ENCODE results near the gene CDKAL1. TPM values are rescaled to one million over a fixed set of nuclear protein-coding genes. Genes with fewer than 3 reads are reported as not detected.
A peak's percentile ranks its signal among the peaks of the same experiment; 100 is the strongest.

The CDKAL1 gene
- total RNA-seq, 1 donor, result 12.1 TPM

DNA sequence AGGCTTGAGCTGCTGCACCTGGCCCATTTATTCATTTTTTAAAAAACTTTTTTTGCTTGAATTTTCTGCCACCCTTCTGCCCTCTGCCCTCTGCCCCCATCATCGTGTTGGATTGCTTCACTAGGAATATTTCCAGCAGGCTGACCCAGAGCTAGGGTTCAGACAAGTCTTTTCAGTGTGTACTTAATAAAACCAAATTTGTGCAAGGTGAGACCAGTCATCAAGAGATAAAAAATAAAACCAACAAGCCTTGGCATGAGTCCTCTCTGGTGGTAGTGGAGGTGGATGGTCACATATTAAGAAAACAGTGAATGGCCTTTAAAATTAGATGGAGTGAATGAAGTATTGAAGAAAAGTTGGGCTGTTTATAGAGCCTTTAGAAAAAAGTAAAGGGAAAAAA lies 239.6 kb downstream of the CDKAL1 start:
- no peak for DNase-seq (ENCODE audit: low read depth in 2 of 3, low spot score in 2 of 3)

DNA sequence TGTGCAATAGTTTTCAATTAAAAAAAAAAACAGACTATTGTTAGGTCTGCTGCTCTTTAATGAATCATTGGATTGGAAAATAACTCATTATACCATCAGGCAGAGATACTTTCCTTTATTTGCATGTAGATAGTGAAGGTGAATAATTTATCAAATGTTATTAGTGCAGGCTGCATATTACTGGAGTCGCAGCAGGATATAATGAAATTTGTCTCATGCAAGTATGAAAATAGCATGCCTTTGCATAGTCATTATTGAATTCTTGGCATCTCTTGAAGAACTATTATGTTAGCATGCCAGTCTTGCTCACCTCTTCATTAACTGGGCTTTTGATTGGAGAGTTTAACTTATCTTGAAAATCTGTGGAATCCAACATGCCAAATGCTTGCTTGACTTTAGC lies 241.7 kb downstream of the CDKAL1 start:
- no peak for DNase-seq (ENCODE audit: low read depth in 2 of 3, low spot score in 2 of 3)

DNA sequence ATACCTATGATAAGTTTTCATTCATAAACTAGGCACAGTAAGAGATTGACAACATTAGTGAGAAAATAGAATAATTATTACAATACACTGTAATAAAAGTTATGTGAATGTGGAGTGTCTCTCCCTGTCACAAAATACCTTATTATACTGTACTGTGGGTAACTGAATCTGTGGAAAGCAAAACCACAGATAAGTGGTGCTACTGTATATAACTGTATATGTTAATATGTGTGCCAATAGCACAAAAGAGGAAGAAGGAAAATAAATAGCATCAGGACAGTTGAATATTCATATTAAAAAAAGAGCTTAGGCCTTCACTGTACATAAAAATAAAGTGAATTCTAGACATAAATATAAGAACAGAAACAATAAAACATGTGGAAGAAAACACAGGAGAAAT lies 243.5 kb downstream of the CDKAL1 start:
- DNase-seq (ENCODE audit: low read depth in 2 of 3, low spot score in 2 of 3), result peak in 1 of 3 donors; percentile 15

DNA sequence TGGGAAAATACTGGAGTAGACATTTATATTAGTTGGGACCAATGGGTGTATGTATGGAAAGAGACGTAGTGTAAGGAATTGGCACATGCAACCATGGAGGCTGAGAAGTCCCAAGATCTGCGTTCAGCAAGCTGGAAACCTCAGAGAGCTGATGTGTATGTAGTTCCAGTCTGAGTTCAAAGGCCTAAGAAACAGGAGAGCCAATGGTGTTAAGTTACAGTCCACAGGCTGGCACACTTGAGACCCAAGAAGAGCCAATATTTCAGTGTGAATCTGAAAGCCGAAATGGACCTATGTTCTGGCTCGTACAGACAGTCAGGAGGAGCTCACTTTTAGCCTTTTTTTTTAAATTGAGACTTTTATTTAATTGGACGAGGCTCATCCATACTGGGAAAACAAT lies 244.2 kb downstream of the CDKAL1 start:
- DNase-seq (ENCODE audit: low read depth in 2 of 3, low spot score in 2 of 3), result no peak

DNA sequence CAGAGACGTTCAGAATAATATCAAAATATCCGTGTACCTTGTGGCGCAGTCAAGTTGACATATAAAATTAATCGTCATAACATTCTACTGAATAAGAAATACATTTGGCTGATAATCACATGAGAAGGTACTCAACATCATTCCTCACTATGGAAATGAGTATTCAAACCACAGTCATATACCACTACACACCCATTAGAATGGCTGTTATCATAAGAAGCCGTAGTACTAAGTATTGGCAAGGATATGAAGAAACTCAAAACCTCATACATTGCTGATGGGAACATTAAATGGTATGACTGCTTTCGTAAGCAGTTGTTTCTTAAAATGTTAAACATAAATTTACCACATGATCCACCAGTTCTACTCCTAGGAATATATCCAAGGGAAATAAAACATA lies 244.7 kb downstream of the CDKAL1 start:
- no peak for DNase-seq (ENCODE audit: low read depth in 2 of 3, low spot score in 2 of 3)

DNA sequence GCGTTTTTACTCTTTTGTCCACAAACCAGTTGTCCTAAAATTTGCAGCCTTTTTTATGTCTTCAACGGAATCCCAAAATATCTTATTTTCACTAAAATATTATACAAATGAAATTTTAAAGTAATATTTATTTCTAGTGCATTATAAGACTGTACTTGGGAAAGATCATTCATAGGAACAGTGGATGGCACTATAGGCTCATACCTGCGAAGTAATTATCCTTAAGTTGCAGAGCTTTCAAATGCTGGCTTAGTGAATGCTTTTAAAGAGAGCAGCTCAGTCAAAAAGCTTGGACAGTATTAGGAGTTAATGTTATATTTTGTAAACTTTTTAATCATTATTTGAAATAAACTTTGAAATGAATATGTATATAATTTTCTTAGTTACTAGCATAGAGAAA lies 254.9 kb downstream of the CDKAL1 start:
- DNase-seq (ENCODE audit: low read depth in 2 of 3, low spot score in 2 of 3), result peak in 1 of 3 donors; percentile 32

DNA sequence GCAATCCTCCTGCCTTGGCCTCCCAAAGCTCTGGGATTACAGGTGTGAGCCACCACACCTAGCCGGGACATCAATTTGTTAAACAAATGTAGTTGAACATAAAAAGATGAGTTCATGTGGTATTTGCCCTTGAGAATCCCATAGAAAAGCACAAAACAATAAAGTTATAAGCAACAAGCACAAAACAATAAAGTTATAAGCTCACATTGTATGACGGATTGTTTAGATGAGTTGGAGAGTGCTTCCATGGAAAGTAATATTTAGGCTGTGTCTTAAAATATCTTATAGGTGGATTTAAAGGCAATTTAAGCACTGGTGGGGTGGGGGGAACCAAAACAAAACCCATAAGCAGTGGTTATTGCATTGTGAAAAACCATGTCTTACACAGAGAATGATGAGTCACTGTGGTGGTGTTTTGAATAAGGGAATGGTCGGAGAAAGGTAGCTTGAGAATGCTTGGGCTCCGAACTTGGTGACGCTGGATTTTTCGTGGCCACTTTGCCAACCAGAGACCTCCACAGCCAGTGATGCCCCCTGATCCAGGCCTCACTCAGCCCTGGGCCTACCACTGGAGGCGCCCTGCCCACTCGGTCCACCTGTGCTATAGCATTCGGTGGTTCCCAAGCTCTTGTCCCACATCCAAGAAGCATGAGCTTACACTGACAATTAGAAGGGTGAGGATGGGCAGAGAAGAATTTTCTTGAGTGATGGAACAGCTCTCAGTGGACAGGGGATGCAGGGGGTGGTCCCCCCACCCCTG lies 256.0 kb downstream of the CDKAL1 start:
- peak in 1 of 3 donors; percentile 21 for DNase-seq (ENCODE audit: low read depth in 2 of 3, low spot score in 2 of 3)

DNA sequence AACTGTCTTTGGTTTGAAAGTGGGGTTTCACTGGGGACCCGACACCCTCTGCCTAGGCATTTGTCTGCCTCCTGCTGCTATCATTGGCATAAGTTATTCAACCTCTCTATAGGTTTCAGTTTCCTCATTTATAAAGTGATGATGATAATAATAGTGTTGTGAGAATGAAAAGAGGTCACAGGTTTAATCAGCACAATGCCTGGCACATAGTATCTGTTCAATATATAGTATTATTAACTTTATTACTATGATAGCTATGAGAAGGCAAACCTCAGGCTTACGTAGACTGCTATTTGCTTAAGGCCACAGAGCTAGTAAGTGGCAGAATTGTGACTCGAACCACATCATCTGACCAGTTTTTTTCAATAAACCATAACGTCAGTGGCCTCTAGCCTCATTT lies 256.8 kb downstream of the CDKAL1 start:
- DNase-seq (ENCODE audit: low read depth in 2 of 3, low spot score in 2 of 3), result no peak

DNA sequence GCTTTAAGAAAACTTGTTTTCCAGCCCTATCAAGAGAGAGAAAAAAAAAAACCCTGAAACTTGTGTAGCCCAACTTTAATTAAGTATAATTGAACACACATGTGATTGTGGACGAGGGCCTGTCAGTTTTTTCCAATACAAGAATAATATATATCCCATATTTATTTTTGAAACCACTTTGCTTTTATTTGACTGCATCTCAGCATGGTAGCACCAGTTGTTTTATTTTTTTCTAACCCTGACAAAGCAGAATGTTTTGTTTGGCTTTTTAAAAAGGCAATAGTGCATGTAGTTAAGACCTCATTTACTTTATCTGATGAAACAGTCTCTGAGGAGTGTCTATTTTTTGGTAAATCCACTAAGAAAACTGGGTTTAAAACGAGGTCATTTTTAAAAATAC lies 257.7 kb downstream of the CDKAL1 start:
- no peak for DNase-seq (ENCODE audit: low read depth in 2 of 3, low spot score in 2 of 3)

DNA sequence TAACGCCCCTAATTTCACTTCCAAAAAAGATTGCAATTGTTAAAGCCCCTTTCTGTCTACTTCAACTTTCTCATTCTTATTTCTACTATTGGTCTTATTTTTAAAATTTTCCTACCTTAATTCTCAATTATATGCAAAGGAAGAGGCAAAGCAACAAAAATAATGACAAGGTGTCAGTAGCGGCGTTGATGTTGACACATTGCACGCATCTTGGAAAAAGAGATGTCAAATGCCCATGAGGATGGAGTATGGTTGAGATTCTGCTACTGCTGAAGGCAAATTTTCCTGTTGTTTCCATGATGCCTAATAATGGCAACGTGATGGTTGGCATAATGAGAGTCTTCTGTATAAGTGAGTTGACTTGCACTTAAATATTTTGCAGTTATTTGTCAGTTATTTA lies 258.9 kb downstream of the CDKAL1 start:
- DNase-seq (ENCODE audit: low read depth in 2 of 3, low spot score in 2 of 3), result no peak

DNA sequence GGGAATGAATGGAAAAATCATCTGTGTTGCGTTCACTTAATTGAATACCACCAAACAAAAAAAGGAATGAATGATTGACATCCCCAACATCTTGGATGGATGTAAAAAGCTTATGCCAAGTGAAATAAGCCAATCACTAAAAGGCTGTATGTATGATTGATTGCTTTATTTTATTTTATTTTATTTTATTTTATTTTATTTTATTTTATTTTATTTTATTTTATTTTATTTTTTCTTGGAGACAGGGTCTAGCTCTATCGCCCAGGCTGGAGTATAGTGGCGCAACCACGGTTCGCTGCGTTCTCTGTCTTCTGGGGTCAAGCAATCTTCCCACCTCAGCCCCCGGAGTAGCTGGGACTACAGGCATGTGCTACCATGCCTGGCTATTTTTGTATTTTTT lies 263.3 kb downstream of the CDKAL1 start:
- DNase-seq (ENCODE audit: low read depth in 2 of 3, low spot score in 2 of 3), result no peak

DNA sequence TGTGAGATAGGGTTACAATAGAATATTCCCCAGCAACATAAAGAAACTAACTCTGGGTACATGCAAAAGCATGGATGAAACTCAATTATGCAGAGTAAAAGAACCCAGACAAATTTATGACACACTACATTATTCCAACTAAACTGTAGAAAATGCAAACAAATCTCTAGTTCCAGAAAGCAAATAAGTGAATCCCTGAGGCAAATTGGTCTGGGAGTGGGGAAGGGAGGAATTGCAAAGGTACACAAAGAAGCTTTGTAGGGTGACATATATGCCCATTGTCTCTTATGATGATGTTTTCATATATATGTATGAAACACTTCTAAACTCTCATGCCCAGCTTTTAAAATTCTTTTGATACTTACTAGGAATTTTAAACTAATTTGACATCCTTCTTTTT lies 266.0 kb downstream of the CDKAL1 start:
- no peak for DNase-seq (ENCODE audit: low read depth in 2 of 3, low spot score in 2 of 3)

DNA sequence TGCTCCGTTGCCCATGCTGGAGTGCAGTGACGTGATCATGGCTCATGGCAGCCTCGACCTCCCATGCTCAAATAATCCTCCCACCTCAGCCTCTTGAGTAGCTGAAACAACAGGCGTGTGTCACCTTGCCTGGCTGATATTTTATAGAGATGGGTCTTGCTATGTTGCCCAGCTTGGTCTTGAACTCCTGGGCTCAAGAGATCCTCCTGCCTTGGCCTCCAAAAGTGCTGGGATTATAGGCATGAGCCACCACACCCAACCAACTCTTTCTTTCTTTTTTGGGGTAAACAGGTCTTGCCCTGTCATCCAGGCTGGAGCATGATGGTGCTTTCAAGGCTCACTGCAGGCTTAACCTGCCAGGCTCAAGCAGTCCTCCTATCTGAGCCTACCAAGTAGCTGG lies 266.4 kb downstream of the CDKAL1 start:
- no peak for DNase-seq (ENCODE audit: low read depth in 2 of 3, low spot score in 2 of 3)

DNA sequence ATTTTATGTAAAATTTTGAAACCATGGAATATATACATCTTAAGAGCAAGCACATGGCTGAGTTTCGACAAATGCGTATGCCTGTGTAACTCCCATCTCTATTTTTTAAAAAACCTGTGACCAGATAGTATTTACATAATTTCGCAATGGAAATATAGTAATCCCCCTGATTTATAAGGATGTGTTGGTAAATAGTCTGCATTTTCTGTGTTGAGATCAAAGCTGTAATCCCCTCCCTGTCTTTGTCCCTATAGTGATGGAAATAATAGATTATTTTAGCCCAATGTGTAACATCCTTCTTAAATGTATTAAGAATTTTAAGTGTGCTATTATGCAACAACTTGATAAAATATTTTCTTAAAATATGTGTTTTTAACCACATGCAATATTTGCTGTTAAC lies 267.3 kb downstream of the CDKAL1 start:
- DNase-seq (ENCODE audit: low read depth in 2 of 3, low spot score in 2 of 3), result no peak

DNA sequence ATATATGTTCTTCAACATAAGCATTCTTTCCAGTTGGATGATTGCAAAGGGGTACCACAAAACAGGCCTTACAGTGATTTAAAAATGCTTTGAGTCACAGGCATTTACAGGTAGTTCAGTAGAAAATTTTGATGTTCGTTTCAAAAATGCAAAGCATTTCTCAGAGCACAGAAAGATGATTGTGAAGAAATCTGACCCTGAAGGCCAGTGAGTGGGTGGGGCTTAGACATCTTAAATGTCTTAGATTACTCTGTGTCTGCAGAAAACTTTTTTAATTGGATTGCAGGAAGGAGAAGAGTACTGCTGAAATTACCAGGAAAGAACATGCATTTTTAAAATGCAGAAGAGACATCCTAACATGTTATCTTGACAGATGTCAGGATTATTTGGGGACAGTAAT lies 268.3 kb downstream of the CDKAL1 start:
- no peak for DNase-seq (ENCODE audit: low read depth in 2 of 3, low spot score in 2 of 3)

DNA sequence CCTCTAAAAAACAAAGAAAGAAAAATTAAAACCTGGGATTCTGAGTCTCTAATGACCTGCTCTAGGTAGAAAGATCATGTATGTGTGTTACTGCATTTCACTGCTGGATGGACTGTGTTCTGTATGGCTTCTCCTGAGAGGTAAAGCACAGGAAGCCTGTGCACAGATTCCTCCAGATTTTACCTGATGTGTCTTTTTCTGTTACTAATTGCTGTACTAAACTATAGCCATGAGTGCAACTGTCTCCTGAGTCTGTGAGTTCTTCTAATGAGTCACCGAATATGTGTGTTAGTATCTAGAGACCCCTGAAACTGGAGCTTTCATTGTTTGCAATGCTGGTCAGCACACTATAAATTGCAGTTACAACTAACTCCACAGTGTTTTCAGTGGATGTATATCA lies 270.8 kb downstream of the CDKAL1 start:
- no peak for DNase-seq (ENCODE audit: low read depth in 2 of 3, low spot score in 2 of 3)

DNA sequence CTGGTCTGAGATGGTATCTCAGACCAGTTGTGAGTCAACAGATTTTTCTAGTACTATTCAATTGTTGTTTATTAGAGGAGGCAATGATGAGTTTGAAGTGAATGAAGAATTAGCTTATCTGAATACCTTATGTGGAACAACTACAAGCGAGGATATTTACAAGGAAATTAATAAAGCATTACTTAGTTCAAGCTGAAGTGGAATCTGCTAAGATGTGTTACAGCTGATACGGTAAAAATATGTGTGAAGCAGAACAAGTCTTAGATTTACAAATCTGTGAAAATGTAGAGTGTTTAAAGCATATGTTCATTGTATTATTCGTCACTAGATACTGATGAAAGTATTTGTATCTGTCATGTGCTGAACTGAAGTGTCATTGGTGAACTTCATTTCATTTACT lies 272.4 kb downstream of the CDKAL1 start:
- no peak for DNase-seq (ENCODE audit: low read depth in 2 of 3, low spot score in 2 of 3)

DNA sequence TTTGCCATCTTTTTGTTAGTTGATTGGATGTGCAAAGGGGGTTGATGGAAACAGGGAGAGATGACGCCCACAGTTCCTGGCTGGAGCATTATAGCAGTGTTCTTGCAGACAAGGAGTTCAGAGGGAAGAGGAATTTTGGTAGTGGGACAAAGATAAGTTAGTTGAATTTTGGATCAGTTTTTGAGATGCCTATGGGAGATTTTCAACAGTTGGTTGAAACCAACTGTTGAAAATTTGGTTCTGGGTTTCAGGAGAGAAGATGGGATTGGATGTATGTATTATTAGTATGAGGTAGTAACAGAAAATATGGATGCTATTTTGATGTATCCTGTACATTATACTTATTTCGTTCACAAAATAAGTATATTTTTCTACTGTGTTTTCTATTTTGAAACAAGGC lies 274.2 kb downstream of the CDKAL1 start:
- no peak for DNase-seq (ENCODE audit: low read depth in 2 of 3, low spot score in 2 of 3)

DNA sequence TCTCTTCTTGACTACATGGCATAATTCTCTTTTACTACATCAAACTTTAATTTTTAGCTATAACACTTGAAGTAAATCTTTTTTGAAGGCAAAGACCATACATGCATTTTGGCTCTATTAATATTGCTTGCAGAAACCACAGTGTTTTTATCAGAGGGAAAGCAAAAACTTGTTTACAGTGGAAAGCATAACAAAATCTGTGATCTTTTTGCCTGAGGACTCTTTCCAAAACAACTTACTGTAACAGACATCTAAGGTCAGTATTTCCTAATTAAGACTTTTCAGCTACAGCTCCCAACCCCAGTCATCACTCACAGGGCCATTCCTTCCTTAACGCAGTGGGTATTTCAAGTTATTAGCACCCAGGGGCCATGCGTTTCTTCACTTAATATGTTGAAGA lies 274.7 kb downstream of the CDKAL1 start:
- DNase-seq (ENCODE audit: low read depth in 2 of 3, low spot score in 2 of 3), result no peak

DNA sequence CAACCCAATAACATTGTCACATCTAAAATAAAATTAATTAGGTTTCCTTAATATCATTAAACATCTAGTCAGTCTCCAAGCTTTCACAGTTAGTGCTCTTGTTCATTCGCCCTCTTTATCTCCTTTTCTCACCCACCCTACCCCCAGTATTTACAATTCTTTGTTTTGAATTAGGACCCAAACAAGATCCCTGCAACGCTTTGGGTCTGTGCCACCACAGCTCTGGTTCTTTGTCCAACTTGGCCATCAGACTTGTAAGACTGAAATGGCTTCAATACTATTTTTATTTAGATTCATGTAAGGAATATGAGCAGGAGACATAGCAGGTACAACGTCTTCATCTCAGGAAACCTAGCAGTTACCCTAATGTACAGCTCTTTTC lies 276.5 kb downstream of the CDKAL1 start:
- no peak for DNase-seq (ENCODE audit: low read depth in 2 of 3, low spot score in 2 of 3)

DNA sequence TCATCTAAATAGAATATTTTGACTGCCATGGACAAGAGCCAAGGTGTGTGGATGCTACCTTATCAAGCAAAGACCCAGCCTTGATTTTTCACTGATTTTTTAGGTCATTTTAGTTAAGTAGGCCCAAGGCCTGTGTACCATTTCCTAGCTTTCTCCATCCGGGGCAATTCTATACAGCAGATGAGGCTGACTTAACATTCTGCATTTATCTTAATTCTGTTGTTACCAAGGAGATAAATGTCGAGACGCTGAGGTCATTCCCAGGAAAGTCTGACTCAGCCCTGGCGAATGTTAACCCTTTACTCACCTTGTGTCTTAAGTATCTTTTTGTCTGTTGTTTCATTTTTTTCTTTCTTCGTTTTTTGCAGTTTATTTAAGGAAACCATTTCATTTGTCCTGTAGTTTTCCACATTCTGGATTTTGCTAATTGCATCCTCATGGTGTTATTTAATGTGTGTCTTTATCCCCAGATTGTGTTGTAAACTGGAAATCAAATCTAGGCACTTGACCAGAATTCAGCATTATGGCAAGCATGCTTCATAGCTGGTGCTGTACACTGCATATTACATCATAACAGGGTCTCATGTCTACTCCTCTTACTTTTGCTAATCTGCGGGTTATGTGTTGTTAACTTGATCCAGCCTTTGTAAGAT lies 277.0 kb downstream of the CDKAL1 start:
- peak in 1 of 3 donors; percentile 25 for DNase-seq (ENCODE audit: low read depth in 2 of 3, low spot score in 2 of 3)

DNA sequence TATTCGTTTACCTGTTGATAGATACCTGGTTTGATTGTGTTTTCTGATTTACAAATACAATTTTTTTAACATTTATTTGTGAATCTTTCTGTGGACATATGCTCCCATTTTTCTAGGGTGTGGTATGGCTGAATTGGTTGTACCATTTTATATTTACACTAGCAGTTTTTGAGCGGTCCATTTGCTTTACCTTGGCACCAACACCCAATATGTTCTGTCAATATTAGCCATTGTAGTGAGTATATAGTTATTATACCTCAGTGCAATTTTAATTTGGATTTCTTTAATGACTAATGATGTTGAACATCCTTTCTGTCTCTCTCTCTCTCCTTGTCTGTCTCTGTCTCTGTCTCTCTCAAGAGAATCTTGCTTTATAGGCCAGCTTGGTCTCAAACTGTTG lies 278.5 kb downstream of the CDKAL1 start:
- no peak for DNase-seq (ENCODE audit: low read depth in 2 of 3, low spot score in 2 of 3)

DNA sequence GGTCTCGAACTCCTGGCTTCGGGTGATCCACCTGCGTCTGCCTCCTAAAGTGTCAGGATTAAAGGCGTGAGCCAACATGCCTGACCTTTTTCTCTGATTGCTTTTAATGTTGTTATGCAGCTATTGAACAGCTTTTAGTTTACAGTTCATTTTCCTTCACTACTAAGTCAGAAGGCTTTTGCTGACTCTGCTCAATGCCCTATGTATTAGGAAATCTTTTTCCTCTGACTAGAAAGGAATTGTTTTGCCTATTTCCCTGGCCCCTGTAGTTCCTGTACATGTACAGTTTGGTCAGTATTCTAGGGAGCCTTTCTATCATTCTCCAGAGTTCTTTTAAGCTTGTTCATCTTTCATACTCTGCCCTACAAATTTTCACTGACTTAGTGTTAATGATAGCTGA lies 280.2 kb downstream of the CDKAL1 start:
- no peak for DNase-seq (ENCODE audit: low read depth in 2 of 3, low spot score in 2 of 3)

Measured in hematopoietic multipotent progenitor cell (in vitro differentiated cells).